Ramos (cell line): Measurements from ENCODE around the gene ZNF280A.
"Not testable (repeated sequence)": the region's sequence is repeated elsewhere in the genome, so short reads cannot be mapped to it uniquely, and the experiment has no call there.

ENCODE experiments used
- in situ Hi-C: fragments of 300-500 bp; cut with MboI; formaldehyde crosslinking; loops from one replicate; pipeline ENCODE4 v1.14.3; 2022; ENCODE audit warnings: low sequenced_read_pairs; ENCODE audit not compliant: unreplicated experiment

The ZNF280A gene

GRCh38 chr22:22546490-22546889 is 26.4 kb upstream of the ZNF280A start:
- in situ Hi-C loops = no loop called here

GRCh38 chr22:22545084-22545483 is 25.0 kb upstream of the ZNF280A start:
- in situ Hi-C loops = no loop called here

- in situ Hi-C loops = no loop called here
These were observed 18.3 kb upstream of the ZNF280A start for GRCh38 chr22:22538226-22538989.

GRCh38 chr22:22536916-22537315 is 16.8 kb upstream of the ZNF280A start:
- in situ Hi-C loops = no loop called here

DNA sequence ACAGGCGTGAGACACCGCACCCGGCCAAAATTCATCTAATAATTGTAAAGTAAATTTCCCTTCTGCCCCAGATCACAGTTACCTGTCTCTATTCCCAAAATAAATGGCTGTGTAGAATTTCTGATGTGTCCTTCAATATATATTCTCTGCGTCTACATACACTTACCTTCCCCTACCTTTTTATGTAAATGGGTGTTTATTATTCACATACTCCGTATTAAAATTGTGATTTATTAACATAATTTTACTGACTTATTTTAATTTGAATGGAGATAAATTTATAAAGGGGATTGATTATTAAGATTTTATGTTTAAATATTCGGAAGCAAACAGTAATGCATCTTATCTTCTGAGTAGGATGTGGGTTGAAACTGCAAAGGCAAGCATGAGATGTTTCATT is 16.4 kb upstream of the ZNF280A start:
- in situ Hi-C loops = no loop called here

DNA sequence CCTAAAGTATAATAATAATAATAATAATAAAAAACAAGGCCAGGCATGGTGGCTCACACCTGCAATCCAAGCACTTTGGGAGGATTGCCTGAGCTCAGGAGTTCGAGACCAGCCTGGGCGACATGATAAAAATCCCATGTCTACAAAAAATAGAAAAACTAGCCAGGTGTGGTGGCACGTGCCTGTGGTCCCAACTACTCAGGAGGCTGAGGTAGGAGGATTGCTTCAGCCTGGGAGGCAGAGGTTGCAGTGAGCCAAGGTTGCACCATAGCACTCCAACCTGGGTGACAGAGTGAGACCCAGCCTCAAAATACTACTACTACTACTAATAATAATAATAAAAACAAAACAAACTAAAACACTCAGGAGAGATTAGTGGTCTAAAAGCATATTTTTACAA is 15.6 kb upstream of the ZNF280A start:
- in situ Hi-C loops = no loop called here

DNA sequence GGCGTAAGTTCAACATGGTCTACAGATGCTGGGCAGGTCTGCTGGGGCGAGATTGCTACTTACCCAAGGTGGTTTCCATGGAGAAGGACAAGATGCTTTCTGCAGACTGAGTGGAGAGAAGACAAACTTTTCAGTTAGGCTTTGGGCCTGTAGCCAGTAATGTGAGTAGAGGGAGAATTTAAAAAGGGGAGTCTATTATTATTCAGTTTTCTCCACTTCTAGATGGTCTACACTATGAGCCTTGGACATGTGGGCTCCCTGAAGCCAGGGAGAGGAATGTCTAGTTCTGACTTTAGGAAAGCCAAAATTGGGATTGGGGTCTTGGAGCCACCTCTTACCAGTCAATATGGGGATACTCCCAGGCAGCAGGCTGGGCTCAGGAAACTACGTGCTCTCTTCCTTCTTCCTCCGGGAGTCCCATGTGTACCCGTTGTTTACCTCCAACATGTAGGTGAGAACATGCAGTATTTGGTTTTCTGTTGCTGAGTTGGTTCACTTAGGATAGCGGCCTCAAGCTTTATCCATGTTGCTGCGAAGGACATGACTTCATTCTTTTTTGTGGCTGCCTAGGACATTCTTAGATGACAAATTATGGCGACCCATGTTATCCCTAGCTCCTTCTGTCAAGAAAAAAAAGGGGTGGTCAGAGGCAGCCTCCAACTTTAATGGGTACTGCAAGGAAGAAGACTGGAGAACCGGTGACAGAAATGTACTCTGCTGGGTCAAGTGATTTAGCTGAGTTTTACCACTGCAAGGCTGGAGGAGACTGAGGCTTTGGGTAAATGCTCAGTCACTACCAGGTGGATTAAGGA is 14.7 kb upstream of the ZNF280A start:
- in situ Hi-C loops = no loop called here

- in situ Hi-C loops = no loop called here
These were observed 13.8 kb upstream of the ZNF280A start for GRCh38 chr22:22533863-22534262.

GRCh38 chr22:22533417-22533816 is 13.3 kb upstream of the ZNF280A start:
- in situ Hi-C loops = no loop called here

DNA sequence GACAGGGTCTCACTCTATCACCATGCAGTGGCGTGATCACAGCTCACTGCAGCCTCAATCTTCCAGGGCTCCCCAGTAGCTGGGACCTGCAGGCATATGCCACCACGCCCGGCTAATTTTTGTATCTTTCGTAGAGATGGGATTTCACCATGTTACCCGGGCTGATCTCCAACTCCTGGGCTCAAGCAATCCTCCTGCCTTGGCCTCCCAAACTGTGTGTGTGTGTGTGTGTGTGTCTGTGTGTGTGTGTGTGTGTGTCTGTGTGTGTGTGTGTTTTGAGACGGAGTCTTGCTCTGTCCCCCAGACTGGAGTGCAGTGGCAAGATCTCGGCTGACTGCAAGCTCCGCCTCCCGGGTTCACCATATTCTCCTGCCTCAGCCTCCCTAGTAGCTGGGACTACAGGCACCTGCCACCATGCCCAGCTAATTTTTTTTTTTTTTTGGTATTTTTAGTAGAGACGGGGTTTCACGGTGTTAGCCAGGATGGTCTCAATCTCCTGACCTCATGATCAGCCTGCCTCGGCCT is 12.5 kb upstream of the ZNF280A start:
- in situ Hi-C loops = not testable (repeated sequence)

- in situ Hi-C loops = no loop called here
These were observed 11.9 kb upstream of the ZNF280A start for GRCh38 chr22:22531770-22532546.

DNA sequence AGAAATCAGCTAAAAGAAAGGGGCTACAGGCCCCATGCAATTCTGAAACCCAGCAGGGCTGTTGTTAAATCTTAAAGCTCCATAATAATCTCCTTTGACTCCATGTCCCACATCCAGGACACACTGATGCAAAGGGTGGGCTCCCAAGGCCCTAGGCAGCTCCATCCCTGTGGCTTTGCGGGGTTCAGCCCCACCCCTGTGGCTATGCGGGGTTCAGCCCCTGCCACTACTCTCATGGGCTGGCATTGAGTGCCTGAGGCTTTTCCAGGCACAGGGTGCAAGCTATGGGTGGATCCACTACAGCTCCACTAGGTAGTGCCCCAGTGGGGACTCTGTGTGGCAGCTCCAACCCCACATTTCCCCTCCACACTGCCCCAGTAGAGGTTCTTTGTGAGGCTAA is 8.7 kb upstream of the ZNF280A start:
- in situ Hi-C loops = no loop called here

DNA sequence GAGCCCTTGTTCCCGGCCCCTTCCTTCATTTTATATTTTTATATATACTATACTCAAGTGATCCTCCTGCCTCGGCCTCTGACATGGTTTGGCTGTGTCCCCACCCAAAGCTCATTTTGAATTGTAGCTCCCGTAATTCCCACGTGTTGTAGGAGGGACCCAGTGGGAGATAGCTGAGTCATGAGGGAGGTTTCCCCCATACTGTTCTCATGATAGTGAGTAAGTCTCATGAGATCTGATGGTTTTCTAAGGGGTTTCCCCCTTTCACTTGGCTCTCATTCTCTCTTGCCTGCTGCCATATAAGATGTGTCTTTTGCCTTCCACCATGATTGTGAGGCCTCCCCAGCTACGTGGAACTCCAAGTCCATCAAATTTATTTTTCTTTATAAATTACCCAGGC is 7.2 kb upstream of the ZNF280A start:
- in situ Hi-C loops = no loop called here

- in situ Hi-C loops = no loop called here
These were observed 6.2 kb upstream of the ZNF280A start for GRCh38 chr22:22526125-22526912.

- in situ Hi-C loops = no loop called here
These were observed 3.4 kb upstream of the ZNF280A start for GRCh38 chr22:22523494-22523893.

- in situ Hi-C loops = no loop called here
These were observed 1.6 kb upstream of the ZNF280A start for GRCh38 chr22:22521631-22522030.

GRCh38 chr22:22520667-22521602 is 865 bp upstream of the ZNF280A start:
- in situ Hi-C loops = no loop called here

DNA sequence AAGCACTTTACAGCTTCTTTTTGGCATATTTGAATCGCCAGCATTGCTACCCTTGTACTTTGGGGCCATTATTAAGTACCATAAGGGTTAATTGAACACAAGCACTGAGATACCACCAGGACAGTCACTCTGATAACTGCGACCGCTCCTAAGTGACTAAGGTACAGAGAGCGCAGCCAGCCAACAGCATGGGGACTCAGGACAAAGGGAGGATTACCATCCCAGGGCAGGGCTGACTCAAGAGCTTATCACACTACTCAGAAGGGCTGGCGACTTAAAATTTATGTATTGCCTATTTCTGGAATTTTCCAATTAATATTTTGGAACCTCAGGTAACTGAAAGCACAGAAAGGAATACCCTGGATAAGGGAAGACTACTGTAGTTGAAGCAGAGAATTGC is 479 bp downstream of the ZNF280A start:
- in situ Hi-C loops = no loop called here

- in situ Hi-C loops = no loop called here
These were observed 3.1 kb downstream of the ZNF280A start for GRCh38 chr22:22516992-22517391.
